Mesodermal cell (in vitro differentiated cells): ENCODE results near the gene CLEC16A.

ENCODE experiments used
- H3K27ac ChIP-seq: 2 replicates; pipeline ENCODE4 v1.7.0; 2013; ENCODE audit warnings: mild to moderate bottlenecking, low read depth, low read length, moderate library complexity; ENCODE audit not compliant: severe bottlenecking
- H3K36me3 ChIP-seq: 2 replicates; pipeline ENCODE4 v1.7.1; 2013; ENCODE audit warnings: mild to moderate bottlenecking, low read length, moderate library complexity; ENCODE audit not compliant: control insufficient read depth, insufficient read depth
- H3K4me1 ChIP-seq: one replicate; pipeline ENCODE4 v1.7.1; 2013; ENCODE audit warnings: mild to moderate bottlenecking, low read length; ENCODE audit not compliant: insufficient read depth, control insufficient read depth, poor library complexity, severe bottlenecking
- H3K4me3 ChIP-seq: 2 replicates; pipeline ENCODE4 v1.7.0; 2013; ENCODE audit warnings: low read length, control low read depth, mild to moderate bottlenecking; ENCODE audit not compliant: insufficient read depth, poor library complexity, severe bottlenecking; ENCODE audit errors: extremely low read depth
- H3K9me3 ChIP-seq: 2 replicates; pipeline ENCODE4 v1.7.1; 2013; ENCODE audit warnings: mild to moderate bottlenecking, low read length, moderate library complexity; ENCODE audit not compliant: control insufficient read depth
- WGBS, 2 experiments: methylation state at CpG; one replicate each; pipeline ENCODE4 v1.1.5; 2013; ENCODE audit warnings: missing lambda C conversion rate in 2 of 2; ENCODE audit not compliant: insufficient coverage in 2 of 2; 5-methylcytosine and 5-hydroxymethylcytosine counted together

Gene CLEC16A

GRCh38 chr16:11056090-11056992 is 112.0 kb downstream of the CLEC16A start:
- H3K36me3 ChIP-seq: peaks cover 7% of the 10 kb centered on the region
- no peaks in the 10 kb centered on the region for H3K4me1 ChIP-seq
- H3K9me3 ChIP-seq: no peaks in the 10 kb centered on the region
- WGBS, 2 experiments: 81 to 84% methylated on average over 7 to 9 of the region's 11 CpGs
- H3K27ac ChIP-seq: no peak overlapping the region
- no peak overlapping the region for H3K4me3 ChIP-seq

DNA sequence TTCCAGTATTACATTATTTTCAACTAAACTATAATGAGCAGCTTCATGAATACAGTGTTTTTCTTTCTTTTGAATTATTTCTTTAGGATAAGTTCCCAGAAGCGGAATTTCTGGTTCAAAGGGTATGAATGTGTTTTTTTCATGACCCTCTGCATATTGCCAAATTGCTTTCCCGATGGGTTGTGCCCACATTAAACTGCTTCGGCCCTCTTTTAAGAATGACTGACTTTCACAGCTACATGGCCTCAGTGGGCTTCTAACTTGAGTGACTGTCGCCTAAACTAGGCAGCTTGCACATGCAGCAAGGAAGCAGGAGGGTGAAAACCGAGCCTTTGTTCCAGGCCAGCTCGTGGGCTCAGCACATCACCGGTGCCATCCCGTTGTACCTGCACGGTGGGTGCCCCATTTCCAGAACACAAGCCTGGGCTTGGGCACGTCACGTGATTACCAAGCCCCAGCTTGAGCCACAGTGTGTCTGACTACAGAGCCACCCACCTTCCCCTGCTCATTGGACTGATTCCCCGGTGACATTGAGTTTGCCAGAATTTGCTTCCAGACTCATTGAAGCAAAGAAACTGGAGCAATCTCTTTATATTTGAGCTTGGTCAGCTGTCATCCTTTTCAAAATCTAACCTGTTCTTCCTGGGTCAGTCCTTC is 112.8 kb downstream of the CLEC16A start:
- no peak overlapping the region for H3K4me3 ChIP-seq
- no peaks in the 10 kb centered on the region for H3K4me1 ChIP-seq
- H3K27ac ChIP-seq: no peak overlapping the region
- peaks cover 9% of the 10 kb centered on the region for H3K36me3 ChIP-seq
- no peaks in the 10 kb centered on the region for H3K9me3 ChIP-seq
- 93 to 97% methylated on average over 11 to 12 of the region's 12 CpGs for WGBS, 2 experiments

GRCh38 chr16:11057711-11058345 is 113.5 kb downstream of the CLEC16A start:
- Histone ChIP-seq H3K4me3 (no peak overlapping the region), H3K36me3 (peaks cover 9% of the 10 kb centered on the region), H3K4me1 (no peaks in the 10 kb centered on the region), H3K9me3 (no peaks in the 10 kb centered on the region), H3K27ac (no peak overlapping the region)
- 93 to 97% methylated on average over 3 to 7 of the region's 9 CpGs for WGBS, 2 experiments

- H3K36me3 ChIP-seq: peaks cover 9% of the 10 kb centered on the region
- 90 to 100% methylated on average over 3 to 4 of the region's 5 CpGs for WGBS, 2 experiments
- no peaks in the 10 kb centered on the region for H3K9me3 ChIP-seq
- no peaks in the 10 kb centered on the region for H3K4me1 ChIP-seq
- no peak overlapping the region for H3K4me3 ChIP-seq
- H3K27ac ChIP-seq: no peak overlapping the region
Observed at GRCh38 chr16:11058832-11059231, 114.5 kb downstream of the CLEC16A start.

- no peaks in the 10 kb centered on the region for H3K4me1 ChIP-seq
- no peaks in the 10 kb centered on the region for H3K9me3 ChIP-seq
- peaks cover 10% of the 10 kb centered on the region for H3K36me3 ChIP-seq
- H3K27ac ChIP-seq: no peak overlapping the region
- WGBS, 2 experiments: 100% methylated on average over 2 to 4 of the region's 4 CpGs
- no peak overlapping the region for H3K4me3 ChIP-seq
Observed at GRCh38 chr16:11059588-11059987, 115.2 kb downstream of the CLEC16A start.

DNA sequence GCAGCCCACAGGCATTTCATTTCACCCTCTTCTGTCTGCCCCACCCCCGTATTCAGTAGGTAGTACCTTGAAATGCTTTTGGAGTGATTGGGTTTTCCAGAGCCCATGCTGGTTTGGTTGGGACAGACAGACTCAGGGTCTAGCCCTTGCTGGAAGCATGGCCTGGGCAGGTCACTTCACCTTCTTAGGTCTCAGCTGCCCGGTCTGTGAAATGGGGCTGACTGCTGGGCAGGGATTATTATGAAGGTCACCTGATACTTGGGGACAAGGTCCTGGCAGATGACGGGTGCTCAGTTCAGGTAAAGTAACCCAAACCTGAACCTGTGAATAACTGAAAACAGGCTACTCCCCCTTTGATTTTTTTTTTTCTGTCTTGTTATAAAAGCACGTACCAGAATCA is 116.0 kb downstream of the CLEC16A start:
- 93 to 100% methylated on average over 2 of the region's 4 CpGs for WGBS, 2 experiments
- H3K9me3 ChIP-seq: no peaks in the 10 kb centered on the region

GRCh38 chr16:11060842-11061241 is 116.5 kb downstream of the CLEC16A start:
- Histone ChIP-seq H3K9me3 (no peaks in the 10 kb centered on the region), H3K4me1 (no peaks in the 10 kb centered on the region), H3K36me3 (peaks cover 23% of the 10 kb centered on the region), H3K4me3 (no peak overlapping the region), H3K27ac (no peak overlapping the region)
- 91 to 94% methylated on average over 7 of the region's 7 CpGs for WGBS, 2 experiments

More for the DNA sequence above, 116.0 kb downstream of the CLEC16A start:
- Histone ChIP-seq H3K4me3 (no peak overlapping the region), H3K36me3 (peaks cover 18% of the 10 kb centered on the region), H3K27ac (no peak overlapping the region), H3K4me1 (no peaks in the 10 kb centered on the region)

DNA sequence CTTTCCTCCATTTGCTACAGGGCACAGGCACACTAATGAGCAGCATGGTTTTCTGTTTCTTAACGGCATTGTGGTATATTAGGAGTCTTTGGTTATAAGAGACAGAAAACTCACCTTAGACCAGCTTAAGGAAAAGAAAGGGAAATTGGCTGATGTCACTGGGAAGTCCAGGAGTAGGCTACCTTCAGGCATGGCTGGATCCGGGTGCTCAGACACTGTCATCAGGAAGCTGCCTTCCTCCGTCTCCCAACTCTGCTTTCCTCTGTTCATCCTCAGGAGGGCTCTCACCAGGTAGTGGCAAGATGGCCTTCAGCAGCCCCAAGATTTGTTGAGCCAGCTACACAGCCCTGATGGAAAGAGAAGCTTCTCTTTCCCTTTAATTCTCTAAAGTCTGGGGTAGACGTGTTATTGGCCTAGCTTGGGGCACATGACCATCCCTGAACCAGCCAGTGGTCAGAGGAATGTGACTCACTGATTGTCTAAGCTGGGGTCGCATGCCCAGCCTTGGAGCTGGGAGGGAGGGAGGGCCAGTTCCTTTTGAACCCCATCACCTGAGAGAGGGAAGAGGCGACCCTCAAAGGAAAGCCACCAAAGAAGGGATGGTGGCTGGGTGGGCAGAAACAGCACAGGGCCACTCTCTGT is 117.4 kb downstream of the CLEC16A start:
- H3K4me1 ChIP-seq: no peaks in the 10 kb centered on the region
- WGBS, 2 experiments: 82 to 96% methylated on average over 4 of the region's 6 CpGs
- no peak overlapping the region for H3K27ac ChIP-seq
- peaks cover 24% of the 10 kb centered on the region for H3K36me3 ChIP-seq
- H3K9me3 ChIP-seq: no peaks in the 10 kb centered on the region
- H3K4me3 ChIP-seq: no peak overlapping the region

- Histone ChIP-seq H3K36me3 (peaks cover 28% of the 10 kb centered on the region), H3K9me3 (no peaks in the 10 kb centered on the region), H3K4me3 (no peak overlapping the region), H3K4me1 (no peaks in the 10 kb centered on the region), H3K27ac (no peak overlapping the region)
- WGBS, 2 experiments: 73 to 81% methylated on average over 7 of the region's 8 CpGs
Observed at GRCh38 chr16:11063448-11064201, 119.3 kb downstream of the CLEC16A start.

- WGBS, 2 experiments: 100% methylated on average over 3 of the region's 3 CpGs; no CpG with 5 or more reads in 1 of the 2 experiments
- H3K9me3 ChIP-seq: no peaks in the 10 kb centered on the region
- no peak overlapping the region for H3K27ac ChIP-seq
- H3K4me1 ChIP-seq: no peaks in the 10 kb centered on the region
- no peak overlapping the region for H3K4me3 ChIP-seq
- peaks cover 34% of the 10 kb centered on the region for H3K36me3 ChIP-seq
Observed at GRCh38 chr16:11064202-11064540, 119.8 kb downstream of the CLEC16A start.
